HFFc6 (cell line): ENCODE results near the gene SIVA1. TPM values are rescaled to one million over a fixed set of nuclear protein-coding genes. Genes with fewer than 3 reads are reported as not detected.
A peak's percentile ranks its signal among the peaks of the same experiment; 100 is the strongest.

Experiments
- DNase-seq: peaks from one replicate; pipeline ENCODE4 v3.0.0-alpha.2; 2018
- H3K27ac Mint-ChIP-seq: 2 replicates; pipeline ENCODE4 v1.8.0; 2020; ENCODE audit warnings: mild to moderate bottlenecking, mixed read lengths
- H3K27me3 Mint-ChIP-seq: 2 replicates; pipeline ENCODE4 v1.8.0; 2021; ENCODE audit warnings: mild to moderate bottlenecking, moderate library complexity, mixed read lengths; ENCODE audit not compliant: insufficient read depth
- H3K36me3 Mint-ChIP-seq: 2 replicates; pipeline ENCODE4 v1.8.0; 2021; ENCODE audit warnings: low read depth, mixed read lengths
- H3K4me1 Mint-ChIP-seq: 2 replicates; pipeline ENCODE4 v1.8.0; 2020; ENCODE audit warnings: low read depth, mixed read lengths
- H3K4me3 Mint-ChIP-seq: 2 replicates; pipeline ENCODE4 v1.8.0; 2020; ENCODE audit warnings: mild to moderate bottlenecking, moderate library complexity, mixed read lengths
- H3K9me3 Mint-ChIP-seq: 2 replicates; pipeline ENCODE4 v1.8.0; 2020; ENCODE audit warnings: mild to moderate bottlenecking, mixed read lengths
- CTCF ChIP-seq: fragments of 200-600 bp; sonication (generic); IDR thresholded peaks from 2 replicates; pipeline ENCODE4 v1.5.0; 2021; ENCODE audit warnings: antibody characterized with exemption, mild to moderate bottlenecking
- total RNA-seq, 6 experiments: library from RNA; stranded (reverse); fragmentation: NEBNext Ultra II Directional; extraction: Animal tissue kit (Norgen Biotek cat#: 25700); gene quantifications; 2 replicates in 1 of 6; 3 replicates in 5 of 6; pipeline ENCODE4 v1.2.3, GENCODE V29; 2021

SIVA1 gene
- total RNA-seq, 6 experiments from 2014 or later, result 78.3 to 95.8 (median 82.5) TPM

GRCh38 chr14:104797115-104798044 lies 44.4 kb downstream of the SIVA1 start:
- Mint-ChIP-seq H3K27me3 (peaks cover 2% of the 10 kb centered on the region; the same call in 1 of the 2 replicates), H3K4me1 (peaks cover 20% of the 10 kb centered on the region), H3K9me3 (no peaks in the 10 kb centered on the region), H3K36me3 (peaks cover 5% of the 10 kb centered on the region; the same call in 1 of the 2 replicates), H3K4me3 (no peak overlapping the region), H3K27ac (no peak overlapping the region)
- no peak for DNase-seq
- TF ChIP-seq CTCF, result 0 out of 2 replicates have a peak, but pooled peaks have one; percentile 19

- H3K27me3 Mint-ChIP-seq, result peaks cover 5% of the 10 kb centered on the region; the same call in 1 of the 2 replicates
- DNase-seq, result no peak
- H3K9me3 Mint-ChIP-seq, result no peaks in the 10 kb centered on the region
- H3K4me3 Mint-ChIP-seq, result no peak overlapping the region
- peaks cover 11% of the 10 kb centered on the region for H3K4me1 Mint-ChIP-seq
- no peak for TF ChIP-seq CTCF
- H3K36me3 Mint-ChIP-seq, result peaks cover 5% of the 10 kb centered on the region; the same call in 1 of the 2 replicates
- H3K27ac Mint-ChIP-seq, result no peak overlapping the region
Observed at GRCh38 chr14:104798300-104799243, 45.6 kb downstream of the SIVA1 start.

- peak overlapping the region; percentile 66 for H3K4me3 Mint-ChIP-seq
- peaks cover 2% of the 10 kb centered on the region; the same call in 1 of the 2 replicates for H3K36me3 Mint-ChIP-seq
- H3K27ac Mint-ChIP-seq, result peak overlapping the region; percentile 53; the same call in 1 of the 2 replicates
- no peaks in the 10 kb centered on the region for H3K9me3 Mint-ChIP-seq
- DNase-seq, result no peak
- peaks cover 5% of the 10 kb centered on the region; the same call in 1 of the 2 replicates for H3K27me3 Mint-ChIP-seq
- peaks cover 5% of the 10 kb centered on the region for H3K4me1 Mint-ChIP-seq
- no peak for TF ChIP-seq CTCF
Observed at GRCh38 chr14:104799244-104800014, 46.5 kb downstream of the SIVA1 start.

GRCh38 chr14:104800015-104800770 lies 47.2 kb downstream of the SIVA1 start:
- no peaks in the 10 kb centered on the region for H3K9me3 Mint-ChIP-seq
- H3K4me3 Mint-ChIP-seq, result peak overlapping the region; percentile 66
- TF ChIP-seq CTCF, result peak; percentile 44
- H3K27me3 Mint-ChIP-seq, result peaks cover 5% of the 10 kb centered on the region; the same call in 1 of the 2 replicates
- H3K4me1 Mint-ChIP-seq, result peaks cover 7% of the 10 kb centered on the region
- no peaks in the 10 kb centered on the region for H3K36me3 Mint-ChIP-seq
- DNase-seq, result no peak
- H3K27ac Mint-ChIP-seq, result peak overlapping the region; percentile 53; the same call in 1 of the 2 replicates
